ENCODE data around the gene KANK3. TPM values are rescaled to one million over a fixed set of nuclear protein-coding genes. Genes with fewer than 3 reads are reported as not detected.
"Not testable (repeated sequence)": the region's sequence is repeated elsewhere in the genome, so short reads cannot be mapped to it uniquely, and the experiment has no call there.

Gene KANK3
- total and polyA plus RNA-seq, 2 donors (not counting 1 experiment from before 2014, with no cell fraction given): 0.17 to 0.23 TPM

- no peaks in the 10 kb centered on the region for H3K9me3 ChIP-seq (ENCODE audit: control insufficient read depth, insufficient read depth, low read depth, low read length)
- no peak for DNase-seq (ENCODE audit: low read depth in 2 of 2)
- no peaks in the 10 kb centered on the region for H3K36me3 ChIP-seq (ENCODE audit: control insufficient read depth, insufficient read depth, low read length)
- no peak overlapping the region for H3K9ac ChIP-seq (ENCODE audit: insufficient read depth, low read length)
- H3K4me3 ChIP-seq (replicated peaks in 1 of 4; ENCODE audit: control extremely low read depth in 1 of 4, insufficient read depth in 1 of 4, low read depth in 3 of 4, low read length in 4 of 4): no peak overlapping the region
- H3K27ac ChIP-seq (ENCODE audit: insufficient read depth, low read length): no peak overlapping the region
- no peaks in the 10 kb centered on the region for H4K20me1 ChIP-seq (ENCODE audit: control insufficient read depth, extremely low read depth, insufficient read depth, low read length)
- H3K4me1 ChIP-seq (ENCODE audit: control insufficient read depth, extremely low read depth, insufficient read depth, low read length): peaks cover 3% of the 10 kb centered on the region
- H3K79me2 ChIP-seq (ENCODE audit: control insufficient read depth, insufficient read depth, low read length): no peaks in the 10 kb centered on the region
- no peak overlapping the region for H3K4me2 ChIP-seq (ENCODE audit: extremely low read depth, insufficient read depth, low read length)
- no peak for TF ChIP-seq EZH2 (IDR thresholded peaks at IDR 0.05; ENCODE audit: low read length, missing control alignments)
- peaks cover 11% of the 10 kb centered on the region for H3K27me3 ChIP-seq (ENCODE audit: control insufficient read depth, insufficient read depth, low read length)
- no peak overlapping the region for H2AFZ ChIP-seq (ENCODE audit: low read length)
These were observed 762 bp downstream of the KANK3 start for GRCh38 chr19:8342316-8342683.

GRCh38 chr19:8341504-8341903 is 1.6 kb downstream of the KANK3 start:
- H3K9me3 ChIP-seq (ENCODE audit: control insufficient read depth, insufficient read depth, low read depth, low read length); H3K4me3 ChIP-seq (replicated peaks in 1 of 4; ENCODE audit: control extremely low read depth in 1 of 4, insufficient read depth in 1 of 4, low read depth in 3 of 4, low read length in 4 of 4); H3K4me1 ChIP-seq (ENCODE audit: control insufficient read depth, extremely low read depth, insufficient read depth, low read length); H3K36me3 ChIP-seq (ENCODE audit: control insufficient read depth, insufficient read depth, low read length); H2AFZ ChIP-seq (ENCODE audit: low read length); H4K20me1 ChIP-seq (ENCODE audit: control insufficient read depth, extremely low read depth, insufficient read depth, low read length); H3K79me2 ChIP-seq (ENCODE audit: control insufficient read depth, insufficient read depth, low read length); H3K27ac ChIP-seq (ENCODE audit: insufficient read depth, low read length); H3K4me2 ChIP-seq (ENCODE audit: extremely low read depth, insufficient read depth, low read length); DNase-seq (ENCODE audit: low read depth in 2 of 2); H3K9ac ChIP-seq (ENCODE audit: insufficient read depth, low read length): not testable (repeated sequence)
- peaks cover 11% of the 10 kb centered on the region for H3K27me3 ChIP-seq (ENCODE audit: control insufficient read depth, insufficient read depth, low read length)

GRCh38 chr19:8340341-8341096 is 2.5 kb downstream of the KANK3 start:
- Histone ChIP-seq H3K27me3 (ENCODE audit: control insufficient read depth, insufficient read depth, low read length) (peaks cover 11% of the 10 kb centered on the region), H3K36me3 (ENCODE audit: control insufficient read depth, insufficient read depth, low read length) (no peaks in the 10 kb centered on the region), H3K4me3 (replicated peaks in 1 of 4; ENCODE audit: control extremely low read depth in 1 of 4, insufficient read depth in 1 of 4, low read depth in 3 of 4, low read length in 4 of 4) (no peak overlapping the region), H3K79me2 (ENCODE audit: control insufficient read depth, insufficient read depth, low read length) (no peaks in the 10 kb centered on the region), H4K20me1 (ENCODE audit: control insufficient read depth, extremely low read depth, insufficient read depth, low read length) (no peaks in the 10 kb centered on the region), H3K4me1 (ENCODE audit: control insufficient read depth, extremely low read depth, insufficient read depth, low read length) (peaks cover 3% of the 10 kb centered on the region), H3K4me2 (ENCODE audit: extremely low read depth, insufficient read depth, low read length) (peak overlapping the region; percentile 5), H3K9ac (ENCODE audit: insufficient read depth, low read length) (no peak overlapping the region), H3K27ac (ENCODE audit: insufficient read depth, low read length) (no peak overlapping the region), H2AFZ (ENCODE audit: low read length) (no peak overlapping the region), H3K9me3 (ENCODE audit: control insufficient read depth, insufficient read depth, low read depth, low read length) (no peaks in the 10 kb centered on the region)
- TF ChIP-seq CTCF (conservative IDR thresholded peaks at IDR 0.05 in 1 of 2, IDR thresholded peaks at IDR 0.05 in 1 of 2; ENCODE audit: low read depth in 1 of 2, low read length in 2 of 2) (peak; percentile 6 to 37), EZH2 (IDR thresholded peaks at IDR 0.05; ENCODE audit: low read length, missing control alignments) (no peak)
- peak in 1 of 2 donors; percentile 91 for DNase-seq (ENCODE audit: low read depth in 2 of 2)

- Histone ChIP-seq H3K27me3 (ENCODE audit: control insufficient read depth, insufficient read depth, low read length) (peaks cover 22% of the 10 kb centered on the region), H3K9ac (ENCODE audit: insufficient read depth, low read length) (no peak overlapping the region), H3K79me2 (ENCODE audit: control insufficient read depth, insufficient read depth, low read length) (no peaks in the 10 kb centered on the region), H2AFZ (ENCODE audit: low read length) (no peak overlapping the region), H3K27ac (ENCODE audit: insufficient read depth, low read length) (no peak overlapping the region), H3K36me3 (ENCODE audit: control insufficient read depth, insufficient read depth, low read length) (no peaks in the 10 kb centered on the region), H3K4me1 (ENCODE audit: control insufficient read depth, extremely low read depth, insufficient read depth, low read length) (peaks cover 3% of the 10 kb centered on the region), H3K4me3 (replicated peaks in 1 of 4; ENCODE audit: control extremely low read depth in 1 of 4, insufficient read depth in 1 of 4, low read depth in 3 of 4, low read length in 4 of 4) (no peak overlapping the region), H3K9me3 (ENCODE audit: control insufficient read depth, insufficient read depth, low read depth, low read length) (no peaks in the 10 kb centered on the region), H3K4me2 (ENCODE audit: extremely low read depth, insufficient read depth, low read length) (no peak overlapping the region), H4K20me1 (ENCODE audit: control insufficient read depth, extremely low read depth, insufficient read depth, low read length) (no peaks in the 10 kb centered on the region)
- TF ChIP-seq EZH2 (IDR thresholded peaks at IDR 0.05; ENCODE audit: low read length, missing control alignments) (no peak), CTCF (conservative IDR thresholded peaks at IDR 0.05 in 1 of 2, IDR thresholded peaks at IDR 0.05 in 1 of 2; ENCODE audit: low read depth in 1 of 2, low read length in 2 of 2) (no peak)
- no peak for DNase-seq (ENCODE audit: low read depth in 2 of 2)
These were observed 4.2 kb downstream of the KANK3 start for GRCh38 chr19:8338835-8339234.

All from fibroblast of lung (primary cell).